ENCODE results near the gene FLT3. TPM values are rescaled to one million over a fixed set of nuclear protein-coding genes. Genes with fewer than 3 reads are reported as not detected.

Gene FLT3
- total RNA-seq, 4 donors from 2014 or later = 0.47 to 1.2 (median 1.2) TPM

DNA sequence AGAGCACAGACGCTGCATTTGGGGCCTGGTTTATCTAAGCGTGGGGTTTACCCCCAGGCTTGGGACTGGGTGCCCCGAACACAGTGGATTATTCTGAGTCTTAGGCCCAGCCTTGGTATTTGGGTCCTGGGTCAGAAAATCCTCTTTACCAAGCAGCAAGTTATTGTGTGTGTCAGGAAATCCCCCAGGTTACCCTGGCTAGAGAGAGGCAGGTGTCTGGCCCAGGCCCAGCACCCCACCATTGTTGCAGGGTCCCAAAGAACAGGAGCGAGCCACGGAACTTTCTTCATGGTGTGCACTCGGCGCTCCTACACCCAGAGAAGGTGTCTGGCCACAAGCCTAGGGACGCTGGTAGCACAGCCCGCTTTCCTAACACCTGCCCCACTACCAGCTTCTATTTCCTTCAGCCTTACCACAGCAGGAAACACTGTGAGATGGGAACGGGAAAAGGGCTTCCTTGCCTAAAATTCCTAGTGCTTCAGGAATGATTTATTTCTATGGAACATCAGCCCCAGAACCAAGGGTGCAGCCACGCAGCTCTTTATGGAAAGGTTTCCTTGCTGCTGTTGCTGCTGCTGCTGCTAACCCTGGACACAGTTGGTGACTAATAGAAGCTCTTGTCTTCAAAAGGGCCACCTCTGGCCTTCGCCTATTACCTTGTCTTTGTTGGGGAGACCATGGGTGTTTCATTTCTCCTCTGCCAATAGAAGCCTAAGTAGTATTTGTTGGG is 123.8 kb downstream of the FLT3 start:
- DNase-seq (ENCODE audit: low spot score in 2 of 2) = peak in 1 of 2 donors; percentile 32
- Histone ChIP-seq H3K36me3 (no peaks in the 10 kb centered on the region), H3K27me3 (peaks cover 100% of the 10 kb centered on the region), H3K4me1 (peaks cover 36% of the 10 kb centered on the region), H3K27ac (no peak overlapping the region), H3K9me3 (no peaks in the 10 kb centered on the region), H3K4me3 (no peak overlapping the region)
- 29% methylated on average over 8 of the region's 12 CpGs for WGBS
- TF ChIP-seq POLR2AphosphoS5 (IDR thresholded peaks at IDR 0.05) (no peak), EP300 (IDR thresholded peaks at IDR 0.05) (no peak), POLR2A (IDR thresholded peaks at IDR 0.05) (no peak)
- TF ChIP-seq, protein P1, sequence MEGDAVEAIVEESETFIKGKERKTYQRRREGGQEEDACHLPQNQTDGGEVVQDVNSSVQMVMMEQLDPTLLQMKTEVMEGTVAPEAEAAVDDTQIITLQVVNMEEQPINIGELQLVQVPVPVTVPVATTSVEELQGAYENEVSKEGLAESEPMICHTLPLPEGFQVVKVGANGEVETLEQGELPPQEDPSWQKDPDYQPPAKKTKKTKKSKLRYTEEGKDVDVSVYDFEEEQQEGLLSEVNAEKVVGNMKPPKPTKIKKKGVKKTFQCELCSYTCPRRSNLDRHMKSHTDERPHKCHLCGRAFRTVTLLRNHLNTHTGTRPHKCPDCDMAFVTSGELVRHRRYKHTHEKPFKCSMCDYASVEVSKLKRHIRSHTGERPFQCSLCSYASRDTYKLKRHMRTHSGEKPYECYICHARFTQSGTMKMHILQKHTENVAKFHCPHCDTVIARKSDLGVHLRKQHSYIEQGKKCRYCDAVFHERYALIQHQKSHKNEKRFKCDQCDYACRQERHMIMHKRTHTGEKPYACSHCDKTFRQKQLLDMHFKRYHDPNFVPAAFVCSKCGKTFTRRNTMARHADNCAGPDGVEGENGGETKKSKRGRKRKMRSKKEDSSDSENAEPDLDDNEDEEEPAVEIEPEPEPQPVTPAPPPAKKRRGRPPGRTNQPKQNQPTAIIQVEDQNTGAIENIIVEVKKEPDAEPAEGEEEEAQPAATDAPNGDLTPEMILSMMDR (IDR thresholded peaks at IDR 0.05) = no peak

DNA sequence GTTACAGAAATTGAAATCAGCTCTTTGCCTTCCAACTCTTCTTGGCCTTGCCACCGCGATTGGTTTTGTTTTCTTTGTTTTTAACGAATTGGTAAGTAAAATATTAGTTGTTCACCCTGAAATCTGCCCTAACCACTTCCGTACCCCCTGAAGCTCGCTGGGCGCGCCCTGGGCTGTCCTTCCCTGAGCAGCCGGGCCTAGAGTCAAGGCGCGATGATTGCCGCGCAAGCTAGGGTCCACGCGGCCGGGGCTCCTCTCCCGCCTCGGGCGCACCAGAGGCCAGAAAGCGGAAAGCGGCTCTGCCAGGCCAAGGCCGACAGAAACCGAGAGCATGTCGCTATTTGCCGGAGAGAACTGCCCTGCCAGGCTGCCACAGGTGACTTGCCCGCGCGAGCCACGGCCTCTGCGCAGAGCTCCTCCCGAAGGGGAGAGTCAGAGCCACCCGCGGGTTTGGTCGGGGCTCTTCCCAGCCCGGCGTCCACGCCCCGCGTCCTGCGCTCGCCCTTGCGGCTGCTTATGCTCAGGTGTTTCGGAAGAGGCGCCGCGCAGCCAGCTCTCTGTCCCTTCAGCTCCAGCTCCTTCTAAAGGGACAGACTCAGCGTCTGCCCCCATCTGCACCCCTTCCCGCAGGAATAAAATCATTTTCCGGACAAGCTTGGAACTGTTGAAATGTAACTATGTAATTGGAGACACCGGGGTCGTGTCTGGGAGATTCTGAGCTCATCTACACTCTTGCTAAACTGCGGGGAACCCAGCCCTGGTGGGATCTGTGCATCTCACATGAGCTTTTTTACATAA is 124.6 kb downstream of the FLT3 start:
- Histone ChIP-seq H3K36me3 (no peaks in the 10 kb centered on the region), H3K4me3 (no peak overlapping the region), H3K4me1 (peaks cover 36% of the 10 kb centered on the region), H3K27ac (no peak overlapping the region), H3K27me3 (peaks cover 100% of the 10 kb centered on the region), H3K9me3 (no peaks in the 10 kb centered on the region)
- DNase-seq (ENCODE audit: low spot score in 2 of 2) = peak in 1 of 2 donors; percentile 61
- TF ChIP-seq EP300 (IDR thresholded peaks at IDR 0.05) (no peak), POLR2A (IDR thresholded peaks at IDR 0.05) (no peak), POLR2AphosphoS5 (IDR thresholded peaks at IDR 0.05) (no peak)
- TF ChIP-seq, protein P1 (IDR thresholded peaks at IDR 0.05) = no peak
- WGBS = 3% methylated on average over 22 of the region's 51 CpGs

DNA sequence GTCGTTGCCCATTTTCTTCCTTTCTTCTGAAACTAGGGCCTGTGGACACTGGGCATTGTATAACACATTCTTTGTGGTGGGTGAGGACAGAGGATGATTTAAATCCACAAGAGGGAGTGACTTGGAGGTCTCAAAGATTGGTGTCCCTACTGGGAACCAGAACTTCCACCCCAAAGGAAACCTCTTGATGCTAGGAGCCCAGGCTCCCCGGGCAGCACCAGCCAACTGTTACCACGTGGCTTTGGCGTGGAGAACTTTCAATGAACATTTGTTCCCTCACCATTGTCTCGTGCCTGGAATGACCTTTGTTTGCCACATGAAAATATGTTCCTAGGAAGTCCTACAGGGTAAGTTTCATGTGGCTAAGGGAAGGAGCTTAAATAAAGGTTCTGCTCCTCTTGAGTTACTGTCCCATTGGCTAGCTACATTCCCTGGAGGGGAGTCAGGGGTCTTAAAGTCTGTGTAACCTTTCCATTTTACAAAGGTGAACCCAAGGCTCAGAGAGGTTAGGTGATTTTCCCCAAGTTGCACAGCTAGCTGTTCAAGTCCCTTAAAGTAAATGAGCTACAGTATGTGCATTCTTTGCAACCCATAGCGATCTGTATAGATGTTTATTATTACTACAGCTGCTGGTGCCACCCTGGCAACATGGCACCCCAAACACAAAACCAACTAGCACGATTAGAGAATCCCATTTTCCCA is 126.3 kb downstream of the FLT3 start:
- H3K9me3 ChIP-seq = no peaks in the 10 kb centered on the region
- H3K36me3 ChIP-seq = no peaks in the 10 kb centered on the region
- peaks cover 100% of the 10 kb centered on the region for H3K27me3 ChIP-seq
- no peak overlapping the region for H3K27ac ChIP-seq
- 25% methylated on average over 7 of the region's 7 CpGs for WGBS
- H3K4me1 ChIP-seq = peaks cover 22% of the 10 kb centered on the region
- H3K4me3 ChIP-seq = no peak overlapping the region
- DNase-seq (ENCODE audit: low spot score in 2 of 2) = peak in 1 of 2 donors; percentile 16
- TF ChIP-seq POLR2AphosphoS5 (IDR thresholded peaks at IDR 0.05) = no peak
- TF ChIP-seq EP300 (IDR thresholded peaks at IDR 0.05) = no peak
- TF ChIP-seq, protein P1 (IDR thresholded peaks at IDR 0.05) = no peak
- TF ChIP-seq POLR2A (IDR thresholded peaks at IDR 0.05) = no peak

DNA sequence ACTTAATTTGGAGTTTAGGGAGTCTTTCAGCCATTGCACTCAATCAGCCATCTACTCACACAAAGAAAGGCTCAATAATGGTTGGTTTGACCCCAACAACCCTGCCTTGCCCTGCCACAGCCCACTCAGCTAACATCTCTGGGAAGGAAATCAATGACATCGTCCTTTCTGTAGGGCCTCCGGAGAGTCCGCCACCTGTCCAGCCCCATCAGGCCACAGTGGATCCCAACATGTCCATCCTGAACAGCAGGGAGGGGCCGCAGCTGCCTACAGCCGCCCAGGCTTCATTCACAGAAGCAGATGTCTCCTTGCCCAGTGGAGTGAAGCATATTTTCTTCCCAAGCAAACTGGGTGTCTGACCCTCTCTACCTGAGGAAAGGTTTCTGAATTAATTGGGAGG is 127.1 kb downstream of the FLT3 start:
- 21% methylated on average over 5 of the region's 5 CpGs for WGBS
- Histone ChIP-seq H3K4me3 (no peak overlapping the region), H3K27me3 (peaks cover 100% of the 10 kb centered on the region), H3K4me1 (peaks cover 22% of the 10 kb centered on the region), H3K9me3 (no peaks in the 10 kb centered on the region), H3K36me3 (no peaks in the 10 kb centered on the region), H3K27ac (no peak overlapping the region)
- peak in 1 of 2 donors; percentile 50 for DNase-seq (ENCODE audit: low spot score in 2 of 2)
- no peak for TF ChIP-seq POLR2A (IDR thresholded peaks at IDR 0.05)
- TF ChIP-seq, protein P1 (IDR thresholded peaks at IDR 0.05) = no peak
- TF ChIP-seq POLR2AphosphoS5 (IDR thresholded peaks at IDR 0.05) = no peak
- no peak for TF ChIP-seq EP300 (IDR thresholded peaks at IDR 0.05)
